ENCODE data around the gene MYH10.

Gene MYH10

DNA sequence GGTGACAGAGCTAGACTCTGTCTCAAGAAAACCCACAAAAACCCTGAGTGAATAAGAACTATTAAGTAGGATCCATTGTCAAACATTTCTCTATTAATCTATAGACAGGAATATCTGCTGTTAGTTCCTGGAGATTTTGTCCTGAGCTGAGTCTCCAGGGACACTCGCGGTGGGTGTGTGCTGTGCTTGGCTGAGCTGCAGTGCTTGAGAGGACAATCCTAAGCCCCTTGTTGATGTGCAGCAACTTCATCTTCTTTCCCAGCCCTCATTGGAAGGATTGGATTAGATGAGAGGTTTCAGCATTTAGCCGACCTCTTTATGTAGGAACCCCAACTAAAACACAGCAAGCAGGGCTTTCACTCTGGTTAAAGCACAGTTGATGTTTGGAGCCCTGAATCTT is 161.5 kb downstream of the MYH10 start:
- Histone ChIP-seq H3K4me3 (ENCODE audit: low read length) (no peak overlapping the region), H3K4me2 (ENCODE audit: low read depth, low read length) (no peak overlapping the region), H3K9me3 (replicated peaks; ENCODE audit: insufficient read depth, low read length) (no peaks in the 10 kb centered on the region), H2AFZ (ENCODE audit: low read length) (no peak overlapping the region), H4K20me1 (ENCODE audit: insufficient read depth, low read length) (no peaks in the 10 kb centered on the region), H3K36me3 (replicated peaks; ENCODE audit: insufficient read depth, low read length) (no peaks in the 10 kb centered on the region; the same call in none of the 2 replicates), H3K27me3 (replicated peaks; ENCODE audit: insufficient read depth, low read length) (no peaks in the 10 kb centered on the region), H3K27ac (ENCODE audit: low read length) (no peak overlapping the region), H3K79me2 (ENCODE audit: low read length) (peaks cover 26% of the 10 kb centered on the region), H3K9ac (ENCODE audit: low read length) (no peak overlapping the region), H3K4me1 (ENCODE audit: low read length) (no peaks in the 10 kb centered on the region), H3F3A (ENCODE audit: insufficient read depth, low read length) (no peaks in the 10 kb centered on the region), H3K9me2 (replicated peaks; ENCODE audit: insufficient read depth, low read length) (no peaks in the 10 kb centered on the region)
- TF ChIP-seq EZH2 (optimal IDR thresholded peaks at IDR 0.05; ENCODE audit: low read depth, low read length) = no peak
- TF ChIP-seq, protein P1, sequence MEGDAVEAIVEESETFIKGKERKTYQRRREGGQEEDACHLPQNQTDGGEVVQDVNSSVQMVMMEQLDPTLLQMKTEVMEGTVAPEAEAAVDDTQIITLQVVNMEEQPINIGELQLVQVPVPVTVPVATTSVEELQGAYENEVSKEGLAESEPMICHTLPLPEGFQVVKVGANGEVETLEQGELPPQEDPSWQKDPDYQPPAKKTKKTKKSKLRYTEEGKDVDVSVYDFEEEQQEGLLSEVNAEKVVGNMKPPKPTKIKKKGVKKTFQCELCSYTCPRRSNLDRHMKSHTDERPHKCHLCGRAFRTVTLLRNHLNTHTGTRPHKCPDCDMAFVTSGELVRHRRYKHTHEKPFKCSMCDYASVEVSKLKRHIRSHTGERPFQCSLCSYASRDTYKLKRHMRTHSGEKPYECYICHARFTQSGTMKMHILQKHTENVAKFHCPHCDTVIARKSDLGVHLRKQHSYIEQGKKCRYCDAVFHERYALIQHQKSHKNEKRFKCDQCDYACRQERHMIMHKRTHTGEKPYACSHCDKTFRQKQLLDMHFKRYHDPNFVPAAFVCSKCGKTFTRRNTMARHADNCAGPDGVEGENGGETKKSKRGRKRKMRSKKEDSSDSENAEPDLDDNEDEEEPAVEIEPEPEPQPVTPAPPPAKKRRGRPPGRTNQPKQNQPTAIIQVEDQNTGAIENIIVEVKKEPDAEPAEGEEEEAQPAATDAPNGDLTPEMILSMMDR (IDR thresholded peaks at IDR 0.05; ENCODE audit: low read length) = no peak
- no peak for TF ChIP-seq EZH2phosphoT487 (IDR thresholded peaks at IDR 0.05; ENCODE audit: low read length)
- DNase-seq = no peak

DNA sequence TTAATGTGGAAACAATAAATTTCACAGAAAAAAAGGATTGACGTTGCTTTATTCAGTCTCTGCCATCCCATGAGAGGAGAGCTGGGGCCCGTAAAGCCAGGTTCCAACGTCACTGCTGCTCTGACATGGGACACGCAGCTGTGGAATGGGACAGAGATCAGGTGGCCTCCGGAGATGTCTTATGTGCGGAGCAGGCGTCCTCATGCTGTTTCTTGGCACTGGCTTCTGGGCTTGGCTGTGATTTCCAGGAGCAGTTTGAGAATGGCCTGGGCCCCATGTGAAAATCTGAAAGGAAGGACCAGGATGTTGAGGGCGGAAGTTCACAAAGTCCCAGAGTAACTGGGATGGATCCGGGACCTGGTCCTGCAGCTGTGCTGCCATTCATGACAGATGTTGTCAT is 162.4 kb downstream of the MYH10 start:
- Histone ChIP-seq H3K27me3 (replicated peaks; ENCODE audit: insufficient read depth, low read length) (no peaks in the 10 kb centered on the region), H4K20me1 (ENCODE audit: insufficient read depth, low read length) (no peaks in the 10 kb centered on the region), H3K79me2 (ENCODE audit: low read length) (peaks cover 34% of the 10 kb centered on the region), H3K9ac (ENCODE audit: low read length) (no peak overlapping the region), H3K4me1 (ENCODE audit: low read length) (no peaks in the 10 kb centered on the region), H3K36me3 (replicated peaks; ENCODE audit: insufficient read depth, low read length) (no peaks in the 10 kb centered on the region; the same call in none of the 2 replicates), H2AFZ (ENCODE audit: low read length) (no peak overlapping the region), H3K9me3 (replicated peaks; ENCODE audit: insufficient read depth, low read length) (no peaks in the 10 kb centered on the region), H3K4me2 (ENCODE audit: low read depth, low read length) (no peak overlapping the region), H3K9me2 (replicated peaks; ENCODE audit: insufficient read depth, low read length) (no peaks in the 10 kb centered on the region), H3K4me3 (ENCODE audit: low read length) (no peak overlapping the region), H3K27ac (ENCODE audit: low read length) (no peak overlapping the region), H3F3A (ENCODE audit: insufficient read depth, low read length) (no peaks in the 10 kb centered on the region)
- TF ChIP-seq, protein P1 (IDR thresholded peaks at IDR 0.05; ENCODE audit: low read length) = no peak
- TF ChIP-seq EZH2phosphoT487 (IDR thresholded peaks at IDR 0.05; ENCODE audit: low read length) = no peak
- no peak for TF ChIP-seq EZH2 (optimal IDR thresholded peaks at IDR 0.05; ENCODE audit: low read depth, low read length)
- DNase-seq = no peak

DNA sequence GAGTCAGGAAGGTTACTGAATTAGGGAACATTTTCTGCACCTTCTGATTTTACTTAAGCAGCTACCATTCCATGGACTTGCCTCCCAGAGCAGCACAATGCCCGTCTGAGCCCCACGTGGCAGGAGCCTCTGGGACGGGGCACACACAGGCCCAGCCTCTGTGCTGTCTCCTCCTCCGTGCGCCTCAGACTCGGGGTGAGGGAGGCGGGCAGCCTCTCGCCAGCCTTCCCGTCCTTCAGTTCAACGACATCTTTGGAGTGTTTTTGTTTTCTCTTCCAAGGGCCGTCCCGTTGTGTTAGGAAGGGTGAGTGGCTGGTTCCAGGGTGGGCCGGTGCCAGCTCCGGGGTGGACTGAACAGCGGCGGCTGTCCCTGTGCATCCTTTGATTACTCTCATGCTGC is 163.0 kb downstream of the MYH10 start:
- no peak for DNase-seq
- Histone ChIP-seq H3K4me3 (ENCODE audit: low read length) (no peak overlapping the region), H3K9me2 (replicated peaks; ENCODE audit: insufficient read depth, low read length) (no peaks in the 10 kb centered on the region), H3K9me3 (replicated peaks; ENCODE audit: insufficient read depth, low read length) (no peaks in the 10 kb centered on the region), H2AFZ (ENCODE audit: low read length) (no peak overlapping the region), H3K36me3 (replicated peaks; ENCODE audit: insufficient read depth, low read length) (no peaks in the 10 kb centered on the region; the same call in none of the 2 replicates), H3K9ac (ENCODE audit: low read length) (no peak overlapping the region), H3F3A (ENCODE audit: insufficient read depth, low read length) (no peaks in the 10 kb centered on the region), H3K27ac (ENCODE audit: low read length) (no peak overlapping the region), H3K27me3 (replicated peaks; ENCODE audit: insufficient read depth, low read length) (no peaks in the 10 kb centered on the region), H3K4me1 (ENCODE audit: low read length) (no peaks in the 10 kb centered on the region), H3K4me2 (ENCODE audit: low read depth, low read length) (no peak overlapping the region), H3K79me2 (ENCODE audit: low read length) (peaks cover 40% of the 10 kb centered on the region), H4K20me1 (ENCODE audit: insufficient read depth, low read length) (no peaks in the 10 kb centered on the region)
- TF ChIP-seq EZH2phosphoT487 (IDR thresholded peaks at IDR 0.05; ENCODE audit: low read length) (no peak), EZH2 (optimal IDR thresholded peaks at IDR 0.05; ENCODE audit: low read depth, low read length) (no peak)
- TF ChIP-seq, protein P1 (IDR thresholded peaks at IDR 0.05; ENCODE audit: low read length) = no peak

Data from MM.1S (cell line).